ENCODE data around the gene FZD7. TPM values are rescaled to one million over a fixed set of nuclear protein-coding genes. Genes with fewer than 3 reads are reported as not detected.
A peak's percentile ranks its signal among the peaks of the same experiment; 100 is the strongest.

Gene FZD7
- total RNA-seq, 1 donor: 14.7 TPM

GRCh38 chr2:202035089-202035940 is 1.7 kb downstream of the FZD7 start:
- peak overlapping the region; percentile 71 for H3K4me3 ChIP-seq (ENCODE audit: low read depth, low read length)
- TF ChIP-seq CTCF (IDR thresholded peaks at IDR 0.05; ENCODE audit: insufficient read depth, low read depth, low read length): peak; percentile 57
- DNase-seq (ENCODE audit: low read depth): peak; percentile 67

- TF ChIP-seq CTCF (IDR thresholded peaks at IDR 0.05; ENCODE audit: insufficient read depth, low read depth, low read length): no peak
- DNase-seq (ENCODE audit: low read depth): no peak
- peak overlapping the region; percentile 71 for H3K4me3 ChIP-seq (ENCODE audit: low read depth, low read length)
These were observed 2.3 kb downstream of the FZD7 start for GRCh38 chr2:202035941-202036372.

- TF ChIP-seq CTCF (IDR thresholded peaks at IDR 0.05; ENCODE audit: insufficient read depth, low read depth, low read length): no peak
- H3K4me3 ChIP-seq (ENCODE audit: low read depth, low read length): peak overlapping the region; percentile 71
- DNase-seq (ENCODE audit: low read depth): peak; percentile 66
These were observed 3.0 kb downstream of the FZD7 start for GRCh38 chr2:202036601-202037037.

- no peak for TF ChIP-seq CTCF (IDR thresholded peaks at IDR 0.05; ENCODE audit: insufficient read depth, low read depth, low read length)
- peak overlapping the region; percentile 71 for H3K4me3 ChIP-seq (ENCODE audit: low read depth, low read length)
- peak; percentile 70 for DNase-seq (ENCODE audit: low read depth)
These were observed 3.4 kb downstream of the FZD7 start for GRCh38 chr2:202037086-202037485.

- peak; percentile 42 for DNase-seq (ENCODE audit: low read depth)
- no peak for TF ChIP-seq CTCF (IDR thresholded peaks at IDR 0.05; ENCODE audit: insufficient read depth, low read depth, low read length)
- H3K4me3 ChIP-seq (ENCODE audit: low read depth, low read length): no peak overlapping the region
These were observed 5.0 kb downstream of the FZD7 start for GRCh38 chr2:202038471-202039277.

GRCh38 chr2:202039278-202040078 is 5.8 kb downstream of the FZD7 start:
- no peak for DNase-seq (ENCODE audit: low read depth)
- no peak for TF ChIP-seq CTCF (IDR thresholded peaks at IDR 0.05; ENCODE audit: insufficient read depth, low read depth, low read length)
- H3K4me3 ChIP-seq (ENCODE audit: low read depth, low read length): no peak overlapping the region
